HG02981 (cell line): ENCODE results near the gene TNFRSF19.
"Not testable (repeated sequence)": the region's sequence is repeated elsewhere in the genome, so short reads cannot be mapped to it uniquely, and the experiment has no call there.

ENCODE experiments used
- ATAC-seq: cut with Tn5 transposase; IDR thresholded peaks from one replicate; pipeline ENCODE4 v1.9.1; 2021; ENCODE audit warnings: mild to moderate bottlenecking, moderate library complexity; ENCODE audit not compliant: unreplicated experiment

Gene TNFRSF19

GRCh38 chr13:23677679-23678288 lies 107.6 kb downstream of the TNFRSF19 start:
- not testable (repeated sequence) for ATAC-seq

- ATAC-seq: no peak
Observed at GRCh38 chr13:23678795-23679194, 108.6 kb downstream of the TNFRSF19 start.

- no peak for ATAC-seq
Observed at GRCh38 chr13:23679220-23679619, 109.0 kb downstream of the TNFRSF19 start.

- no peak for ATAC-seq
Observed at GRCh38 chr13:23680845-23681669, 110.8 kb downstream of the TNFRSF19 start.

- no peak for ATAC-seq
Observed at GRCh38 chr13:23683084-23683483, 112.9 kb downstream of the TNFRSF19 start.

GRCh38 chr13:23684647-23685046 lies 114.4 kb downstream of the TNFRSF19 start:
- no peak for ATAC-seq

- ATAC-seq: no peak
Observed at GRCh38 chr13:23685416-23685815, 115.2 kb downstream of the TNFRSF19 start.

- no peak for ATAC-seq
Observed at GRCh38 chr13:23686948-23687347, 116.7 kb downstream of the TNFRSF19 start.

- no peak for ATAC-seq
Observed at GRCh38 chr13:23687614-23688013, 117.4 kb downstream of the TNFRSF19 start.

GRCh38 chr13:23688336-23688735 lies 118.1 kb downstream of the TNFRSF19 start:
- no peak for ATAC-seq

GRCh38 chr13:23690668-23691067 lies 120.5 kb downstream of the TNFRSF19 start:
- ATAC-seq: no peak

GRCh38 chr13:23692816-23693215 lies 122.6 kb downstream of the TNFRSF19 start:
- no peak for ATAC-seq

GRCh38 chr13:23695196-23695595 lies 125.0 kb downstream of the TNFRSF19 start:
- ATAC-seq: no peak

- ATAC-seq: peak; percentile 92
Observed at GRCh38 chr13:23695711-23696464, 125.7 kb downstream of the TNFRSF19 start.

GRCh38 chr13:23696610-23697009 lies 126.4 kb downstream of the TNFRSF19 start:
- no peak for ATAC-seq

- no peak for ATAC-seq
Observed at GRCh38 chr13:23697772-23698313, 127.6 kb downstream of the TNFRSF19 start.

- no peak for ATAC-seq
Observed at GRCh38 chr13:23699271-23699670, 129.1 kb downstream of the TNFRSF19 start.

GRCh38 chr13:23701186-23701585 lies 131.0 kb downstream of the TNFRSF19 start:
- no peak for ATAC-seq

- ATAC-seq: no peak
Observed at GRCh38 chr13:23701636-23702035, 131.4 kb downstream of the TNFRSF19 start.

- no peak for ATAC-seq
Observed at GRCh38 chr13:23703246-23703860, 133.1 kb downstream of the TNFRSF19 start.

GRCh38 chr13:23705583-23705982 lies 135.4 kb downstream of the TNFRSF19 start:
- ATAC-seq: no peak
